Measurements from ENCODE around the gene RAB9A. TPM values are rescaled to one million over a fixed set of nuclear protein-coding genes. Genes with fewer than 3 reads are reported as not detected.
"Not testable (repeated sequence)": the region's sequence is repeated elsewhere in the genome, so short reads cannot be mapped to it uniquely, and the experiment has no call there.

The RAB9A gene
- polyA plus RNA-seq, 2 donors: 23.8 to 24.7 TPM

- Histone ChIP-seq H3K36me3 (ENCODE audit: control insufficient read depth in 2 of 2, insufficient read depth in 2 of 2, low read length in 1 of 2) (peaks cover 0 to 3% of the 10 kb centered on the region in 2 donors), H3K27me3 (ENCODE audit: control insufficient read depth in 1 of 2, insufficient read depth in 2 of 2, low read length in 2 of 2) (no peaks in the 10 kb centered on the region), H3K27ac (ENCODE audit: low read depth in 2 of 2, low read length in 1 of 2) (no peak overlapping the region), H3K4me1 (ENCODE audit: control insufficient read depth in 2 of 2, insufficient read depth in 2 of 2, low read length in 1 of 2) (peaks cover 2% of the 10 kb centered on the region in 2 donors), H3K4me3 (ENCODE audit: low read depth in 1 of 2, low read length in 2 of 2) (no peak overlapping the region), H3K9me3 (ENCODE audit: control insufficient read depth in 2 of 2, insufficient read depth in 1 of 2, low read depth in 1 of 2, low read length in 1 of 2) (no peaks in the 10 kb centered on the region)
- WGBS, 2 donors: 81 to 82% methylated on average over 4 of the region's 4 CpGs
Measured at GRCh38 chrX:13711141-13711540, 22.2 kb downstream of the RAB9A start.

GRCh38 chrX:13716455-13716854 is 27.5 kb downstream of the RAB9A start:
- peaks cover 0 to 3% of the 10 kb centered on the region in 2 donors for H3K36me3 ChIP-seq (ENCODE audit: control insufficient read depth in 2 of 2, insufficient read depth in 2 of 2, low read length in 1 of 2)

GRCh38 chrX:13716905-13717304 is 28.0 kb downstream of the RAB9A start:
- Histone ChIP-seq H3K9me3 (ENCODE audit: control insufficient read depth in 2 of 2, insufficient read depth in 1 of 2, low read depth in 1 of 2, low read length in 1 of 2) (no peaks in the 10 kb centered on the region), H3K27me3 (ENCODE audit: control insufficient read depth in 1 of 2, insufficient read depth in 2 of 2, low read length in 2 of 2) (no peaks in the 10 kb centered on the region), H3K27ac (ENCODE audit: low read depth in 2 of 2, low read length in 1 of 2) (no peak overlapping the region), H3K4me3 (ENCODE audit: low read depth in 1 of 2, low read length in 2 of 2) (no peak overlapping the region), H3K4me1 (ENCODE audit: control insufficient read depth in 2 of 2, insufficient read depth in 2 of 2, low read length in 1 of 2) (no peaks in the 10 kb centered on the region), H3K36me3 (ENCODE audit: control insufficient read depth in 2 of 2, insufficient read depth in 2 of 2, low read length in 1 of 2) (no peaks in the 10 kb centered on the region)
- 85 to 87% methylated on average over 6 of the region's 6 CpGs for WGBS, 2 donors

More at GRCh38 chrX:13716455-13716854, 27.5 kb downstream of the RAB9A start:
- no peaks in the 10 kb centered on the region for H3K9me3 ChIP-seq (ENCODE audit: control insufficient read depth in 2 of 2, insufficient read depth in 1 of 2, low read depth in 1 of 2, low read length in 1 of 2)
- no peaks in the 10 kb centered on the region for H3K4me1 ChIP-seq (ENCODE audit: control insufficient read depth in 2 of 2, insufficient read depth in 2 of 2, low read length in 1 of 2)
- 88 to 90% methylated on average over 9 of the region's 9 CpGs for WGBS, 2 donors
- no peak overlapping the region for H3K27ac ChIP-seq (ENCODE audit: low read depth in 2 of 2, low read length in 1 of 2)
- no peaks in the 10 kb centered on the region for H3K27me3 ChIP-seq (ENCODE audit: control insufficient read depth in 1 of 2, insufficient read depth in 2 of 2, low read length in 2 of 2)
- H3K4me3 ChIP-seq (ENCODE audit: low read depth in 1 of 2, low read length in 2 of 2): no peak overlapping the region

GRCh38 chrX:13717700-13718472 is 29.0 kb downstream of the RAB9A start:
- WGBS, 2 donors: 46 to 72% methylated on average over 7 of the region's 7 CpGs
- H3K9me3 ChIP-seq (ENCODE audit: control insufficient read depth in 2 of 2, insufficient read depth in 1 of 2, low read depth in 1 of 2, low read length in 1 of 2): no peaks in the 10 kb centered on the region
- H3K4me3 ChIP-seq (ENCODE audit: low read depth in 1 of 2, low read length in 2 of 2): no peak overlapping the region
- peak overlapping the region in 1 of 2 donors; percentile 17 for H3K27ac ChIP-seq (ENCODE audit: low read depth in 2 of 2, low read length in 1 of 2)
- H3K4me1 ChIP-seq (ENCODE audit: control insufficient read depth in 2 of 2, insufficient read depth in 2 of 2, low read length in 1 of 2): no peaks in the 10 kb centered on the region
- H3K27me3 ChIP-seq (ENCODE audit: control insufficient read depth in 1 of 2, insufficient read depth in 2 of 2, low read length in 2 of 2): no peaks in the 10 kb centered on the region
- H3K36me3 ChIP-seq (ENCODE audit: control insufficient read depth in 2 of 2, insufficient read depth in 2 of 2, low read length in 1 of 2): no peaks in the 10 kb centered on the region

- H3K36me3 ChIP-seq (ENCODE audit: control insufficient read depth in 2 of 2, insufficient read depth in 2 of 2, low read length in 1 of 2): no peaks in the 10 kb centered on the region
- no peaks in the 10 kb centered on the region for H3K4me1 ChIP-seq (ENCODE audit: control insufficient read depth in 2 of 2, insufficient read depth in 2 of 2, low read length in 1 of 2)
- no peak overlapping the region for H3K4me3 ChIP-seq (ENCODE audit: low read depth in 1 of 2, low read length in 2 of 2)
- no peaks in the 10 kb centered on the region for H3K27me3 ChIP-seq (ENCODE audit: control insufficient read depth in 1 of 2, insufficient read depth in 2 of 2, low read length in 2 of 2)
- 85 to 86% methylated on average over 3 of the region's 3 CpGs for WGBS, 2 donors
- no peak overlapping the region for H3K27ac ChIP-seq (ENCODE audit: low read depth in 2 of 2, low read length in 1 of 2)
- H3K9me3 ChIP-seq (ENCODE audit: control insufficient read depth in 2 of 2, insufficient read depth in 1 of 2, low read depth in 1 of 2, low read length in 1 of 2): no peaks in the 10 kb centered on the region
Measured at GRCh38 chrX:13719192-13719856, 30.4 kb downstream of the RAB9A start.

GRCh38 chrX:13721371-13721770 is 32.4 kb downstream of the RAB9A start:
- peak overlapping the region in 1 of 2 donors; percentile 67 for H3K27ac ChIP-seq (ENCODE audit: low read depth in 2 of 2, low read length in 1 of 2)
- WGBS, 2 donors: 79 to 84% methylated on average over 4 of the region's 4 CpGs
- H3K4me3 ChIP-seq (ENCODE audit: low read depth in 1 of 2, low read length in 2 of 2): no peak overlapping the region
- H3K9me3 ChIP-seq (ENCODE audit: control insufficient read depth in 2 of 2, insufficient read depth in 1 of 2, low read depth in 1 of 2, low read length in 1 of 2): no peaks in the 10 kb centered on the region
- H3K4me1 ChIP-seq (ENCODE audit: control insufficient read depth in 2 of 2, insufficient read depth in 2 of 2, low read length in 1 of 2): no peaks in the 10 kb centered on the region
- no peaks in the 10 kb centered on the region for H3K36me3 ChIP-seq (ENCODE audit: control insufficient read depth in 2 of 2, insufficient read depth in 2 of 2, low read length in 1 of 2)
- no peaks in the 10 kb centered on the region for H3K27me3 ChIP-seq (ENCODE audit: control insufficient read depth in 1 of 2, insufficient read depth in 2 of 2, low read length in 2 of 2)

- no peaks in the 10 kb centered on the region for H3K27me3 ChIP-seq (ENCODE audit: control insufficient read depth in 1 of 2, insufficient read depth in 2 of 2, low read length in 2 of 2)
- H3K4me3 ChIP-seq (ENCODE audit: low read depth in 1 of 2, low read length in 2 of 2): no peak overlapping the region
- H3K36me3 ChIP-seq (ENCODE audit: control insufficient read depth in 2 of 2, insufficient read depth in 2 of 2, low read length in 1 of 2): no peaks in the 10 kb centered on the region
- no peaks in the 10 kb centered on the region for H3K9me3 ChIP-seq (ENCODE audit: control insufficient read depth in 2 of 2, insufficient read depth in 1 of 2, low read depth in 1 of 2, low read length in 1 of 2)
- 27 to 55% methylated on average over 7 of the region's 7 CpGs for WGBS, 2 donors
- peak overlapping the region in 1 of 2 donors; percentile 67 for H3K27ac ChIP-seq (ENCODE audit: low read depth in 2 of 2, low read length in 1 of 2)
- no peaks in the 10 kb centered on the region for H3K4me1 ChIP-seq (ENCODE audit: control insufficient read depth in 2 of 2, insufficient read depth in 2 of 2, low read length in 1 of 2)
Measured at GRCh38 chrX:13721819-13722519, 33.0 kb downstream of the RAB9A start.

GRCh38 chrX:13724878-13725277 is 36.0 kb downstream of the RAB9A start:
- H3K27ac ChIP-seq (ENCODE audit: low read depth in 2 of 2, low read length in 1 of 2); H3K4me1 ChIP-seq (ENCODE audit: control insufficient read depth in 2 of 2, insufficient read depth in 2 of 2, low read length in 1 of 2); H3K27me3 ChIP-seq (ENCODE audit: control insufficient read depth in 1 of 2, insufficient read depth in 2 of 2, low read length in 2 of 2); H3K9me3 ChIP-seq (ENCODE audit: control insufficient read depth in 2 of 2, insufficient read depth in 1 of 2, low read depth in 1 of 2, low read length in 1 of 2); H3K36me3 ChIP-seq (ENCODE audit: control insufficient read depth in 2 of 2, insufficient read depth in 2 of 2, low read length in 1 of 2); H3K4me3 ChIP-seq (ENCODE audit: low read depth in 1 of 2, low read length in 2 of 2): not testable (repeated sequence)
- 74 to 83% methylated on average over 9 of the region's 9 CpGs for WGBS, 2 donors

DNA sequence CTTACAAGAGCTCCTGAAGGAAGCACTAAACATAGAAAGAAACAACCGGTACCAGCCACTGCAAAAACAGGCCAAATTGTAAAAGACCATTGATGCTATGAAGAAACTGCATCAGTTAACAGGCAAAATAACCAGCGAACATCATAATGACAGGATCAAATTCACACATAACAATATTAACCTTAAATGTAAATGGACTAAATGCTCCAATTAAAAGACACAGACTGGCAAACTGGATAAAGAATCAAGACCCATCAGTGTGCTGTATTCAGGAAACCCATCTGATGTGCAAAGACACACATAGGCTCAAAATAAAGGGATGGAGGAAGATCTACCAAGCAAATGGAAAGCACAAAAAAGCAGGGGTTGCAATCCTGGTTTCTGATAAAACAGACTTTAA is 37.7 kb downstream of the RAB9A start:
- not testable (repeated sequence) for H3K4me3 ChIP-seq (ENCODE audit: low read depth in 1 of 2, low read length in 2 of 2); H3K27ac ChIP-seq (ENCODE audit: low read depth in 2 of 2, low read length in 1 of 2); H3K4me1 ChIP-seq (ENCODE audit: control insufficient read depth in 2 of 2, insufficient read depth in 2 of 2, low read length in 1 of 2); H3K36me3 ChIP-seq (ENCODE audit: control insufficient read depth in 2 of 2, insufficient read depth in 2 of 2, low read length in 1 of 2); H3K9me3 ChIP-seq (ENCODE audit: control insufficient read depth in 2 of 2, insufficient read depth in 1 of 2, low read depth in 1 of 2, low read length in 1 of 2); H3K27me3 ChIP-seq (ENCODE audit: control insufficient read depth in 1 of 2, insufficient read depth in 2 of 2, low read length in 2 of 2)
- WGBS, 2 donors: 88 to 93% methylated on average over 2 of the region's 2 CpGs
